Astrocyte (in vitro differentiated cells and primary cell): ENCODE results near the gene LCT.

ENCODE experiments used
- EZH2 ChIP-seq: IDR thresholded peaks from 2 replicates; pipeline ENCODE4 v1.6.1; 2012; ENCODE audit warnings: mild to moderate bottlenecking, low read length, inconsistent platforms; ENCODE audit not compliant: insufficient read depth
- TF ChIP-seq, protein P1 (sequence below): IDR thresholded peaks from 2 replicates; pipeline ENCODE4 v1.5.1; 2011; ENCODE audit warnings: low read depth, mild to moderate bottlenecking, inconsistent platforms, low read length, moderate library complexity; ENCODE audit not compliant: insufficient read depth

DNA sequence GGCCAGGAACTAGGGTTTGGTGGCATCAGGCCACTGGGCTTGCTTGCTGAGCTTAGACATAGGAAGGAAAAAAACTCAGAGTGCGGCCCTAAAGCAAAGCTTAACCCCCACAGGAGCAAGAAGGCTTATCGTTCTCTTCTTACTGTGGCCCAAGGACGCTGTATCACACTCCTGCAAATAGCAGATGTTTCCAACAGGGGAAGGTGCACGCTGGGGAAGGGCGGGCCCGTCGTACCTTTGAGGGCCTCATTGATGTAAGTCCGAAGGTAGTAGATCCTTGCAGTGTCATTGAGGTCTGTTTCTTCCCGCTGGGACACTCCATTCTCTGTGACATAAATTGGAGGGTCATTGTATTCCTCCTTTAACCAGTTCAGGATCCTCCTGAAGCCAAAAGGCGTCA, 46.6 kb downstream of the LCT start:
- TF ChIP-seq, protein P1, sequence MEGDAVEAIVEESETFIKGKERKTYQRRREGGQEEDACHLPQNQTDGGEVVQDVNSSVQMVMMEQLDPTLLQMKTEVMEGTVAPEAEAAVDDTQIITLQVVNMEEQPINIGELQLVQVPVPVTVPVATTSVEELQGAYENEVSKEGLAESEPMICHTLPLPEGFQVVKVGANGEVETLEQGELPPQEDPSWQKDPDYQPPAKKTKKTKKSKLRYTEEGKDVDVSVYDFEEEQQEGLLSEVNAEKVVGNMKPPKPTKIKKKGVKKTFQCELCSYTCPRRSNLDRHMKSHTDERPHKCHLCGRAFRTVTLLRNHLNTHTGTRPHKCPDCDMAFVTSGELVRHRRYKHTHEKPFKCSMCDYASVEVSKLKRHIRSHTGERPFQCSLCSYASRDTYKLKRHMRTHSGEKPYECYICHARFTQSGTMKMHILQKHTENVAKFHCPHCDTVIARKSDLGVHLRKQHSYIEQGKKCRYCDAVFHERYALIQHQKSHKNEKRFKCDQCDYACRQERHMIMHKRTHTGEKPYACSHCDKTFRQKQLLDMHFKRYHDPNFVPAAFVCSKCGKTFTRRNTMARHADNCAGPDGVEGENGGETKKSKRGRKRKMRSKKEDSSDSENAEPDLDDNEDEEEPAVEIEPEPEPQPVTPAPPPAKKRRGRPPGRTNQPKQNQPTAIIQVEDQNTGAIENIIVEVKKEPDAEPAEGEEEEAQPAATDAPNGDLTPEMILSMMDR, result no peak
- TF ChIP-seq EZH2, result no peak
